ENCODE results near the gene ATP6V1B1.

DNA sequence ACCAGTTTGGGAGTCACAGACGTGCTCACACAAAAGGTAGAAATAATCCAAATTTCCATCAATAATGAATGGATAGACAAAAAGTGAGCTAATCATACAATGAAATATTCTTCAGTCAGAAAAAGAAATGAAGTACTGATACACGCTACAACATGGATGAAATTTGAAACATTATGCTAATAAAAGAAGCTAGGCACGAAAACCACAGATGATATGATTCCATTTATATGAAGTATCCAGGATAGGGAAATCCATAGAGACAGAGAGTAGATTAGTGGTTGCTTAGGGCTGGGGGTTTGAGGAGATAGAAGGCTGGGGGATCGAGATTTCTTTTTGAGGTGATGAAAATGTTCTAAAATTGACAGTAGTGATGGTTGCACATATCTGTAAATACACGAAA lies 43.0 kb upstream of the ATP6V1B1 start:
- no peak for TF ChIP-seq POLR2A (IDR thresholded peaks at IDR 0.05)
- TF ChIP-seq, protein P1, sequence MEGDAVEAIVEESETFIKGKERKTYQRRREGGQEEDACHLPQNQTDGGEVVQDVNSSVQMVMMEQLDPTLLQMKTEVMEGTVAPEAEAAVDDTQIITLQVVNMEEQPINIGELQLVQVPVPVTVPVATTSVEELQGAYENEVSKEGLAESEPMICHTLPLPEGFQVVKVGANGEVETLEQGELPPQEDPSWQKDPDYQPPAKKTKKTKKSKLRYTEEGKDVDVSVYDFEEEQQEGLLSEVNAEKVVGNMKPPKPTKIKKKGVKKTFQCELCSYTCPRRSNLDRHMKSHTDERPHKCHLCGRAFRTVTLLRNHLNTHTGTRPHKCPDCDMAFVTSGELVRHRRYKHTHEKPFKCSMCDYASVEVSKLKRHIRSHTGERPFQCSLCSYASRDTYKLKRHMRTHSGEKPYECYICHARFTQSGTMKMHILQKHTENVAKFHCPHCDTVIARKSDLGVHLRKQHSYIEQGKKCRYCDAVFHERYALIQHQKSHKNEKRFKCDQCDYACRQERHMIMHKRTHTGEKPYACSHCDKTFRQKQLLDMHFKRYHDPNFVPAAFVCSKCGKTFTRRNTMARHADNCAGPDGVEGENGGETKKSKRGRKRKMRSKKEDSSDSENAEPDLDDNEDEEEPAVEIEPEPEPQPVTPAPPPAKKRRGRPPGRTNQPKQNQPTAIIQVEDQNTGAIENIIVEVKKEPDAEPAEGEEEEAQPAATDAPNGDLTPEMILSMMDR (IDR thresholded peaks at IDR 0.05): no peak
